Measurements from ENCODE around the gene TJP1.
"Not testable (repeated sequence)": the region's sequence is repeated elsewhere in the genome, so short reads cannot be mapped to it uniquely, and the experiment has no call there.

The TJP1 gene

DNA sequence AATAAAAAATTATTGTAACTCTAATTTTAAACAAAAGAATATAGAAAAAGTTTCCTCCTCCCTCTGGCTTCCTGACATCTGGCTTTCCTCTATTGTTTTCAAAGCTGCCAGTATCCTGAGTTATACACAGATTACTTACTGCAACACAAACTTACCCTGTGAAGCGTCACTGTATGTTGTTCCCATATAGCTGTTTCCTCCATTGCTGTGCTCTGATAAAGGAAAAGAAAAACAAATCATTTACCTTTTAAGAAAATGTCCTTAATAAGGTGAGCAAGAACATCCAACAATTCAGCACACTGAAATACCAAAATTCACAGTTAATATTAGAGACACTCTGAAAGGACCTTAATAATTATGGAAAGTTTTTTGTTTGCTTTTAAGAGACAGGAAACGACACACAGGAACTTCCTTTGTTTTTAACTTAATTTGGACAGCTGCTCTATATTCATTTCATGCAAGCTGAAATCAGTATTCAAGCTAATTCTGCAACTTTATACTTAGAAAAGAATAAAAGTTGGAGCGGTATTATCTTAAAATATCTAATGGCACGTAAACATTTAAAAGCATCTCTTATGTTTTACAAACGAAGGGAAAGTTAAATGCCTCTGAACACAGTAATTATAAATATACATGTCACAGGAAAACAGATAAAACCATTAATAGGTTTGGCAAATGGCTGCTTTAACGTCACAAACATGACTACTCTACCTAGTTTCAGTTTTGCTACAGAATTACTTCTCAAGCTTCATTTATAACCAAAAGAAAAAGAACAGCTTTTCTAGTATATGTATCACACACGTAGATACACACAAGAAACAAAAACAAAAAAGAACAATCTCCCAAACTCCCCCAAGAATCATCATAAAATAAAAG lies 21.5 kb downstream of the TJP1 start:
- DNase-seq, result no peak

DNA sequence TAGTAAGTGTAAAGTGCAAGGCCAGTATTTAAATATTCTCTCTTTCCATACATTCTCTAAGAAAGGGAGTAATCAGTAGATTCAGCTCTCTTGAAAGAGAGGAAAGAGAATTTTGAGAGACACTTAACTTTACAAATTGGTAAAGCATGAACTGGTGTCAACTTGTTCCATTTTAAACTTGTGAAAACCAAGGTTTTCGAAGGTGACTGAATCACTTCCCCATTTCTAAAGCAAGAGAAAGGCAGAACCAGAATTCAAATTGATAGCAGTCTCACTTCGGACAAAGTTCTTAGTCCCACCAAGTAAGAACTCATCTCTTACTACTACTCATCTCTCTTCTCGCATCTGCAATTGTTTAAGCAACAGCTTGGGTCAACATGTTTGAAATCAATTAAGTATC lies 22.4 kb downstream of the TJP1 start:
- DNase-seq, result no peak

DNA sequence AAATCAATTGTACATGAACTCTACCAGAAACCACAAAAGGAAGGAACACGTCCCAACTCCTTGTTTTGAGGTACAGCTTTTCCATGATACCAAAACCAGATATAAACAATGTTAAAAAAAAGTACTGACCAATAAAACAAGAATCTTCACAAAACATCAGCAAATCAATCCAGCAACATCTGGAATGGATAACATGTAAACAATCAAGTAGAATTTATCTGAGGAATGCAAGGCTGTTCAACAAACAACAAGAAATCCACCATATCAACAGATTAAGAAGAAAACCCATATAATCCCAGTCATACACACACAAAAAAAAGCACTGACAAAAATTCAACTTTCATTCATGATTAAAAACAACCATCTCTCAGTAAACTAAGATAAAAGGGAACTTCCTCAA lies 26.7 kb downstream of the TJP1 start:
- no peak for DNase-seq

GRCh38 chr15:29792426-29793159 lies 29.7 kb downstream of the TJP1 start:
- DNase-seq, result no peak

DNA sequence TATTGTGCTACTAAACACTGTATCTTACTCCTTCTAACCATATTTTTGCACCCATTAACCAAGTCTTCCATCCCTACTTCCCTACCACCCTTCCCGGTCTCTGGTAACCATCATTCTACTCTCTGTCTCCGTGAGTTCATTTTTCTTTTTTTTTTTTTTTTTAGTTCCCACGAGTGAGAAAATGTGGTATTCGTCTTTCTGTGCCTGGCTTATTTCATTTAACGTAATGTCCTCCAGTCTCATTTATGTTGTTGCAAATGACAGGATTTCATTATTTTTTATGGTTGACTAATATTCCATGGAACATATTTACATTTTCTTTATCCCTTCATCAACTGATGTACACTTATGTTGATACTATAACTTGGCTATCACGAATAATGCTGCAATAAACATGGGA lies 31.7 kb downstream of the TJP1 start:
- no peak for DNase-seq

GRCh38 chr15:29789871-29790270 lies 32.4 kb downstream of the TJP1 start:
- DNase-seq, result peak in 1 of 51 donors; percentile 3

DNA sequence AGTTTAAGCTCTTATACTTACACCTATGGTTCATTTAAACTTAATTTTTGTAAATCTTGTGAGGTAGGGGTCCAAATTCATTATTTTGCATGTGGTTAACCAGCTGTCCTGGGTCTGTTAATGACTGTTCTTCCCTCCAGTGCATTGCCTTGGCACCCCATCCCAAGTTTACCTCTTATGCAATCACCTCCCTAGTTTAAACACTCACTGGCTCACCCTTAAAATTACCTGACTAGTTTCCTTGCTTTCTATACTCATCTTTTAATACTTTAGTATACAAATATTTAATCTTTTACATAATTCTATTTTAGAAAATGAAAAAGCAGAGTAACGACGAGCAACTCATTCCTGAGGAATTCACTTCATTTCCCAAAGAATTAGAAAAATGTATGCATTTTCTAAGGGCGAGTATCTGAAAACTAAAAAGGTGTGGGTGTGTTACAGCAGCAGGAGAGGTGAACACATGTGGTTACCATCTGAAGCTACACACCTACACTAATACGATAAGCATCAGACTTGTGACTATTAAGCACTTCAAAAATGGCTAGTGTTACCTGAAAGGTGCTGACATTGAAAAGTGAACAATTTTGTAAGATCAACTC lies 33.7 kb downstream of the TJP1 start:
- DNase-seq, result no peak

- no peak for DNase-seq
Measured at GRCh38 chr15:29787767-29788166, 34.5 kb downstream of the TJP1 start.

GRCh38 chr15:29785642-29786041 lies 36.6 kb downstream of the TJP1 start:
- DNase-seq, result no peak

DNA sequence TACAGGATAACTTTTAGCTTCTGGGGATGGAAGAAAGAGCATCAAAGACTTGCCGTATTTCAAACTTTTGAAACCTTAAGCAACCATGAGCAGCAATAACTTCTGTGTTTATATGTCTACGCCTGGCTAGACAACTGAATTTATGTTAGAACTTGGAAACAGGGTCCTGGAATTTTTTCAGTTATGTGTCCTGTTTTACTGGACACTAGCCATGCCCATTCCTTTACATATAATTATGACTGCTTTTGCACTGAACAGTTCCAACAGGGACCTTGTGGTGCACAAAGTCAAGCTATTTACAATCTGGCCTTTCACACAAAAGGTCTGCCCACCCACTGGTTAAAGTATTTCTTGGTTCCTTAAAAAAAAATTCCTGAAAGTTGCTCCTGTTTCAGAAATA lies 37.1 kb downstream of the TJP1 start:
- DNase-seq, result no peak

- no peak for DNase-seq
Measured at GRCh38 chr15:29784413-29784812, 37.9 kb downstream of the TJP1 start.

DNA sequence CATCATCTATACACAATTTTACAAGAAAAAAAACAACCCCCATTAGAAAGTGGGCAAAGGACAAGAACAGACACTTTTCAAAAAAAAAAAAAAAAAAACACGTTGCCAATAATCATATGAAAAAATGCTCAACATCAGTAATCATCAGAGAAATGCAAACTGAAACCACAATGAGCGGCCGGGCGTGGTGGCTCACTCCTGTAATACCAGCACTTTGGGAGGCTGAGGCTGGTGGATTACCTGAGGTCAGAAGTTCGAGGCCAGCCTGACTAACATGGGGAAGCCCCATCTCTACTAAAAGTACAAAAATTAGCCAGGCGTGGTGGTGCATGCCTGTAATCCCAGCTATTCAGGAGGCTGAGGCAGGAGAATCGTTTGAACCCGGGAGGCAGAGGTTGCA lies 39.5 kb downstream of the TJP1 start:
- not testable (repeated sequence) for DNase-seq

GRCh38 chr15:29778382-29778781 lies 43.9 kb downstream of the TJP1 start:
- DNase-seq, result no peak

GRCh38 chr15:29776859-29777258 lies 45.4 kb downstream of the TJP1 start:
- DNase-seq, result no peak

DNA sequence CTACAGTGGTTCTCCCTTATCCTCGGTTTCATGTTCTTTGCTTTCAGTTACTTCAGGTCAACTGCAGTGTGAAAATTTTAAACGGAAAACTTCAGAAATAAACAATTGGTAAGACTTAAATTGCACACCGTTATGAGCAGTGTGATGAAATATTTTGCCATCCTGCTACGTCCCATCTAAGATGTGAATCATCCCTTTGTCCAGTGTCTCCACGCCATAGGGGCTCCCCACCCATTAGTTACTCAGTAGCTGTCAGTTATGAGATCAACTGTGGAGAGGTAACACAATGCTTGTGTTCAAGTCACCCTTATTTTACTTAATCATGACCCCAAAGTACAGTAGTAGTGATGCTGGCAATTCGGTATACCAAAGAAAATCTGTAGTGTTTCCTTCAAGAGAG lies 47.4 kb downstream of the TJP1 start:
- DNase-seq, result no peak

DNA sequence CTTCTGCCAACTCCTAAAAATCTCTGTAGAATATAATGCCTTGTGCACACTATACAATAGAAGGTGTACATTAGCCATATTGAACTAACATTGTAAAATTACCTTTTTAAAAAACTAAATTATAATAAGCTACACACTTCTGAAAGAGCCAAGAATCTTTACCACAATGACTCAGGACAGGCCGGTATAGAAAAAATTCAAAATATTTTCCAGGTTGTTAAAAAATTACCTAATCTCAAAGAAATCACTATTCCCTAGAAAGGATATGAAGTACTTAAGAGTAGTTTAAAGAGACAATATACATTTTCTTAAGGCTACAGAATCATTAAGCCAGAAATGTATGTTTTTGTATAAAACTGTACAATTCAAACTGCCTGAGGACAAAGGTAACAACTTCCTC lies 48.5 kb downstream of the TJP1 start:
- no peak for DNase-seq

GRCh38 chr15:29773000-29773399 lies 49.3 kb downstream of the TJP1 start:
- DNase-seq, result no peak

DNA sequence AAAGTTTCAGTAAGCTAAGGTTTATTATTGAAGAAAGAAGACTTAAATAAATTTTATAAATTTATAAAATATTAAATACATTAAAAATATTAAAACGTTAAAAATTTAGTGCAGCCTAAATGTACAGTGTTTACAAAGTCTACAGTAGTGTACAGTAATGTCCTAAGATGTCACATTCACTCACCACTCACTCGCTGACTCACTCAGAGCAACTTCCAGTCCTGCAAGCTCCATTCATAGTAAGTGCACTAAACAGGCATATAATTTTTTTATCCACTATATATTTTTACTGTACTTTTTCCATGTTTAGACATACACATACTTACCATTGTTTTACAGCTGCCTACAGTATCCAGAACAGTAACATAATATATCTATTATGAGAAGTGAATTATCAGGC lies 51.5 kb downstream of the TJP1 start:
- no peak for DNase-seq

- DNase-seq, result peak in 4 of 51 donors; percentile 6 to 9 (median 6)
Measured at GRCh38 chr15:29765898-29766527, 56.3 kb downstream of the TJP1 start.

GRCh38 chr15:29765234-29765841 lies 56.9 kb downstream of the TJP1 start:
- DNase-seq, result no peak

DNA sequence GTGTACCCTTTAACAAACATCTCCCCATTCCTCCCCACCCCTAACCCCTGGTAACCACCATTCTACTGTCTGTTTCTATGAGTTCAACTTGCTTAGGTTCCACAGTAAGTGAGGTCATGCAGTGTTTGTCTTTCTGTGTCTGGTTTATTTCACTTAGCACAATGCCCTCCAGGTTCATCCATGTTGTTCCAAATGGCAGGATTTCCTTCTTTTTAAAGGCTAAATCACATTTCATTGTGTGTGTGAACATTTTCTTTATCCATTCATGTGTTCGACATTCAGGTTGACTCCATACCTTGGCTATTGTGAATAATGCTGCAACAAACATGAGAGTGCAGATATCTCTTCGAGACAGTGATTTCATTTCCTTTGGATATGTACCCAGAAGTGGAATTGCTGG lies 62.7 kb downstream of the TJP1 start:
- DNase-seq, result no peak
